HCT116 (cell line): Measurements from ENCODE around the gene HMGB4.

Experiments used
- EZH2 ChIP-seq: fragments of 200-600 bp; sonication (generic); IDR thresholded peaks from 2 replicates; pipeline ENCODE4 v1.6.1; 2017; ENCODE audit warnings: antibody characterized with exemption, mixed run types
- JUND ChIP-seq: IDR thresholded peaks from 2 replicates; pipeline ENCODE4 v1.6.1; 2012
- POLR2A ChIP-seq: IDR thresholded peaks from 2 replicates; pipeline ENCODE4 v1.7.0; 2011; ENCODE audit warnings: borderline replicate concordance; ENCODE audit not compliant: insufficient read depth, insufficient read length; ENCODE audit errors: extremely low read depth
- RAD21 ChIP-seq: IDR thresholded peaks from 2 replicates; pipeline ENCODE4 v1.6.1; 2012; ENCODE audit warnings: low read depth, mild to moderate bottlenecking
- SIN3A ChIP-seq: IDR thresholded peaks from 2 replicates; pipeline ENCODE4 v1.6.1; 2012; ENCODE audit warnings: low read depth
- SP1 ChIP-seq: IDR thresholded peaks from 2 replicates; pipeline ENCODE4 v1.6.1; 2012; ENCODE audit warnings: low read depth
- ZNF274 ChIP-seq: fragments of 200-500 bp; sonication (Bioruptor generic); IDR thresholded peaks from 2 replicates; pipeline ENCODE4 v1.6.1; 2014; ENCODE audit warnings: mild to moderate bottlenecking, low read depth, low read length, inconsistent platforms
- TF ChIP-seq, protein P1 (sequence below), 3 experiments: fragments of 200-600 bp in 1 of 3; sonication (generic) in 1 of 3; IDR thresholded peaks in 2 of 3; conservative IDR thresholded peaks in 1 of 3; 2 replicates each; pipeline ENCODE4 v1.5.1; 2012 to 2017; ENCODE audit warnings: low read depth in 2 of 3, low read length in 2 of 3, antibody characterized with exemption in 1 of 3, borderline replicate concordance in 1 of 3, control low read depth in 1 of 3, mild to moderate bottlenecking in 1 of 3, mixed read lengths in 1 of 3, mixed run types in 1 of 3, moderate library complexity in 1 of 3; ENCODE audit not compliant: insufficient read depth in 1 of 3
- TF ChIP-seq, protein P2 (sequence below): IDR thresholded peaks from 2 replicates; pipeline ENCODE4 v1.6.1; 2012

DNA sequence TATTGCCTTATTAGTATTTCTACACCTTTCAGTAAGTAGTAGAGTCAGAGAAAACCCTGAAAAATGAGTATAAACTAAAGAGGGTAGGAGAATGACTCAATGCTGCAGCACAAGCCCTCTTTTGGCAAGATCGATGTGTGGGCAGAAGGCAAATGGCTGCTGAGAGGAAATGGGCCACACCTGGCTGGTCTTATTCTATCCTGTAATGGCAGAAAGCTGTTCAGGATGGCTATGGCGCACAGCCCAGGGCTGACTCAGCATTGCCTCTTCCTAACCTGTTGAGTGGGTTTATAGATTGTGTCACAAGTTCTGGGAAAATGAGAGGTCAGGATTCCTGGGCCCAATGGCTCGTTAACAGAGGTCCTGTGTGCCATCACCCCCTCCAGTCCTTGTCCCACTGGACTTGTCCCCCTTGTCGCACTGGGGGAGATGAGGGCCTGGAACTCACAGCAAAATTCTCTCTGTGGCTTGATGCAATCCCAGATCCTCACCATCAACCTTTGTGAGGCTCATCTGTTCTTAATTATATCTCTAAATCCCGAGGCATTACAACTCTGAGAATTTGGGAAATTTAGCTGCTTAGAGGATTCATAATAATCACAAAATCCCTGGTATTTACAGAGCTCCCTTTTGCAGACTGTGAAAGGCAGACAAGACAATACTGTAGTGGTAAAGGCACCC lies 13.2 kb downstream of the HMGB4 start:
- TF ChIP-seq, protein P1, sequence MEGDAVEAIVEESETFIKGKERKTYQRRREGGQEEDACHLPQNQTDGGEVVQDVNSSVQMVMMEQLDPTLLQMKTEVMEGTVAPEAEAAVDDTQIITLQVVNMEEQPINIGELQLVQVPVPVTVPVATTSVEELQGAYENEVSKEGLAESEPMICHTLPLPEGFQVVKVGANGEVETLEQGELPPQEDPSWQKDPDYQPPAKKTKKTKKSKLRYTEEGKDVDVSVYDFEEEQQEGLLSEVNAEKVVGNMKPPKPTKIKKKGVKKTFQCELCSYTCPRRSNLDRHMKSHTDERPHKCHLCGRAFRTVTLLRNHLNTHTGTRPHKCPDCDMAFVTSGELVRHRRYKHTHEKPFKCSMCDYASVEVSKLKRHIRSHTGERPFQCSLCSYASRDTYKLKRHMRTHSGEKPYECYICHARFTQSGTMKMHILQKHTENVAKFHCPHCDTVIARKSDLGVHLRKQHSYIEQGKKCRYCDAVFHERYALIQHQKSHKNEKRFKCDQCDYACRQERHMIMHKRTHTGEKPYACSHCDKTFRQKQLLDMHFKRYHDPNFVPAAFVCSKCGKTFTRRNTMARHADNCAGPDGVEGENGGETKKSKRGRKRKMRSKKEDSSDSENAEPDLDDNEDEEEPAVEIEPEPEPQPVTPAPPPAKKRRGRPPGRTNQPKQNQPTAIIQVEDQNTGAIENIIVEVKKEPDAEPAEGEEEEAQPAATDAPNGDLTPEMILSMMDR (IDR thresholded peaks at IDR 0.05 in 2 of 3, conservative IDR thresholded peaks at IDR 0.05 in 1 of 3; ENCODE audit: borderline replicate concordance in 1 of 3, insufficient read depth in 1 of 3, low read depth in 2 of 3, low read length in 2 of 3): no peak
- TF ChIP-seq ZNF274 (no peak), POLR2A (no peak), SIN3A (no peak), EZH2 (no peak), RAD21 (no peak), SP1 (no peak), JUND (no peak)
- TF ChIP-seq, protein P2, sequence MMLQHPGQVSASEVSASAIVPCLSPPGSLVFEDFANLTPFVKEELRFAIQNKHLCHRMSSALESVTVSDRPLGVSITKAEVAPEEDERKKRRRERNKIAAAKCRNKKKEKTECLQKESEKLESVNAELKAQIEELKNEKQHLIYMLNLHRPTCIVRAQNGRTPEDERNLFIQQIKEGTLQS: no peak
